H54 (cell line): Measurements from ENCODE around the gene MAP3K4.

Experiments
- DNase-seq: peaks from one replicate; pipeline ENCODE4 v3.0.0; 2011; ENCODE audit warnings: low spot score, mixed read lengths; ENCODE audit not compliant: insufficient read length
- FAIRE-seq: peaks from 3 replicates; lab custom pipeline; 2011; peaks lifted over from hg19 to GRCh38; lab: Jason Lieb, UNC
- POLR2A ChIP-seq: IDR thresholded peaks from 2 replicates; pipeline ENCODE4 v1.6.1; 2011; ENCODE audit warnings: low read depth, mild to moderate bottlenecking, low read length

The MAP3K4 gene

DNA sequence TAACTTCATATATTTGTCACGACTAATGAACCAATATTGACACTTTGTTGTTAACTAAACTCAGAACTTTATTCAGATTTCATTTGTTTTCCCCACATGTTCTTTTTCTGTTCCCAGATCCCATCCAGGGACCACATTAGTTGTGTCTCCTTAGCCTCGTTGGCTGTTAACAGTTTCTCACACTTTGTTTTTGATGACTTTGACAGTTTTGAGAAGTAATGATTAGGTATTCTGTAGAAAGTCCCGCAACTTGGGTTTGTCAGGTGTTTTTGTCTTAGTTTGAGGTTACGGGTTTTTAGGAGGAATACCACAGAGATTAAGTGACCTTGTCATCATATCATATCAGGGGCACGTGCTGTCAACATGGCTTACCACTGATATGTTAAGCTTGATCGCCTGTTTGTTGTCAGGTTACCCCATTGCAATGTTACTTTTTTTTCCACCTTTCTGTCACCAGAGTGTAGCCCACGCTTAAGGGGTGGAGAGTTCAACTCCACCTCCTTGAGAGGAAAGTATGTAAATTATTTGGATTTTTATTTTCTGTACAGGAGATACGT, 32.9 kb downstream of the MAP3K4 start:
- no peak for DNase-seq
- TF ChIP-seq POLR2A: no peak
- no peak for FAIRE-seq

DNA sequence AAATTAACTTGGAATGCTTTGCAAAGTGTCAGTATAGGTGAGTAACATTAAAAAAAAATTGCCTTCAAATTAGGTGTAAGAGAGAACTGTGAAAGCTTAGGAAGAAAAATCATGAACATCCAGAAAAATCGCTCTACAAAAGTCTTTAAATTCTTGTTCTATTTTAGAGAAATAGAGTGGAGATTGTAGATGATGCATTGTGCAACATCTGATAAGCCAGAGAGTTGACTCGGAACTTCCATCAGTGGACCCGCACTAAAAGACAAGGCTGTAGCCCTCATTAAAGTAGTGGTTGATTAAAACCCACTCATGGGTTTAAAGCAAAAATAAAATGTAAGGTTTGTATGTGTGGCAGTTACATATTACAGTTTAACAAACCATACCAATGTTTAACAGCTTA, 35.8 kb downstream of the MAP3K4 start:
- TF ChIP-seq POLR2A: no peak
- DNase-seq (no peak), FAIRE-seq (no peak)

DNA sequence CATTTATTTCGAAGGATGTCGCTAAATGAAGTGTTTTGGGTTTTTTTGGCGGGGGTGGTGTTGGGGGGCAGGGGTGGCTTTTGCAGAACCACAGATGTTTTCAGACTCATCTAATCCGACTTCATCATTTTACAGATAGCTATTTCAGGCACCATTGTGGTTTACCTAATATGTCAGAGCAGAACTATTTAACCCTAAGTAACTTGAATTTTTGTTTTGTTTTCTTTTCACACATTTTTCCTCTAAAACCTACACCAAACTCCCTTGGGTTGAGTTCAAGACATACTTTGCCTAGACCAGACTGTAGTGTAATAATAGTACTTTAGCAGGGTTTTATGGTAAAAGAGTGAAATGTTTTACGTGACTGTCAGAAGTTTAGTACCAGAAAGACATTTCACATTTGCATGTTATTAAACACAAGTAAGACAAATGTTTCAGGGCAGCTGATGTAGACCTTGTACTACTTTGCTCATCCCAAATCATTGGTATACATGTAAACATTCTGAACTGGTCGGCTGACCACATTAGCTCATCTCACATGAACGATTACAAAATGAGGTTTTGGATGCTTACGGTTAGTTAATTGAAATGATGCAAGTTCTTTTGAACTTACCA, 37.7 kb downstream of the MAP3K4 start:
- no peak for FAIRE-seq
- TF ChIP-seq POLR2A: no peak
- DNase-seq: no peak

DNA sequence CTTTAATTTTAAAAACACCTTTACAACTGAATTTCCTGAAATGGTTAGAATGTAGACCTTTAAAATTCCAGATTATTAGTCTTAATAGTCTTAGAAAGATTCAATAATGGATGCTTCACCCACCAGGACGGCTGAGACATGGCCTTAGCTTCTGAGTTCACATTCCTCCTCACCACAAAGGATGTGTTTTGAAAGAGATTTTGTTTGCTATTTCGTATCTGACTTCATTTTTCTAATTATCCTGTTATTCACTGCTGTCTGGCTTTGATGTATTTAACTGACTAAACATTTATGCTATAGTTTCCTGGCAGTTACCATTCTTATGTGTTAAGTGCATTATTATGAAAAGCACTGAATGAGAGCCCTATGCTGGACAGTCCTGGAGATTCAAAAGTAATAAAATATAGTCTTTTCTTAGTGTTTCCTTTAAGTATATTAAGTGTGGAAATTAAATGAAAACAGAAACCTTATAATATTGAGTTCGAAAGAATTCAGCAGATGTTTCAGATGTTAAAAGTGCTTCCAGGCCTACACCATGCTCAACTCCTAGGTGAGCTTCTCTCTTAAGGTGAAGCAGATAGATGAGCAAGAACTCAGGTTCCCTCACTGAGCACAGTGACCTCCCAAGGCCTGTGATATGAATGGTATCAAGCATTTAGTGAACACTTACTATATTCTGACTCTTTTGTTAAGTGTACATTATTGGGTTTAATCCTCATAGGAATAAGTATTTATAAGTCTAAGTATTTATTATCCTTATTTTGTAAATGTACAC, 40.3 kb downstream of the MAP3K4 start:
- DNase-seq (no peak), FAIRE-seq (no peak)
- TF ChIP-seq POLR2A: no peak

DNA sequence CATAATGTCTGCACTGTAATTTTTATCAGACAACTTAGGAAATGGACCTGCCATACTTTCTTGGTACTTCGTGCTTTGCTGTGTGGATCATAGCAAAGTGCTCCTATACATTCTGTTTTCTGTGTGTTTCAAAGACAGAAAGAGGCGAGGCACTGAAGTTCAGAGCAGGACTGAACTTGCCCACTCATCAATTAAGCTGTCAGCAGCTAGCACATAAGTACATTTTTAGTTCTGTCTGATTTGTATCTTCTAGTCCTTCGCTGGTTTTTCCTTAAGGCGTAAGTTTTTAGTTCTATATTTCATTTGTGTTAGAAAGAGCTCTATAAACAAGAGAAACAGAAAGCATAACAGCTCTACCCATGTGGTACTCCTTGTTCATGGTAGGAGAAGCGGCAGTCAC, 42.1 kb downstream of the MAP3K4 start:
- DNase-seq: no peak
- no peak for TF ChIP-seq POLR2A
- no peak for FAIRE-seq

DNA sequence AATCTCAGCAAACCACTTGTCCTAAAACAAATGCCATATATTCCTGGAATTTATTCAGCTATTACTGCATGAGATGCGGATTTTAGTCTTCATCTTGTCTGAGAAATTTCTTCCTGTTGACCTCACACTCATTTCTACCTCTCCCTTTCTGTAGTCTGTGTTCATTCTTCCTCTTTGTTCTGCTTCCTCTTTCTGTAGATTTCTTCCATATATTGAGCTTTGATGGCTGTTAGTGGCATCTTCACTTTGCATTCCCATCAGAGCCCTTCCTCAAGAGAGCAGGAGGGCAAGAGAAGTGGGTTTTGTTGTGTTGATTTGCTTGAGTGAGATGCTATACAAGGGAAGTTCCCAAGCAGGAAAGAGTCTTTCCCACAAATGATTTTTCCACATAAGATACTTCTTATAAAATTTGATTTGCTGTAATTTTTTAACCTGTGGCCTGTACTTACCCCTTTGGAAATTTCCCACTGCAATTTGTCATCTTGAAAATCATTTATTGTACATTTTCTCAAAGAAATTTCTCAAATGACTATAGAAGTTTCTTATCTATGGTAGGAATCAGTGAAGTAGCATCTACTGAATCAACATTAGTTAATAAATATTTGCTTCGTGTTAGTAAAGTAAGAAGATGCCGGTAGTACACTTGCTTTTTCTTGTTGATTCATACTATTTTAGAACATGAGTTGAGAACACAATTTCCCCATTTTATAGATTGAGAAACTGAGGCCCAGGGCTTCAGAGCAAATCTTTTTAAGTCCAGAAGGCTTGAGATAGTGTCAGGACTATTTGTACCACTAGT, 43.8 kb downstream of the MAP3K4 start:
- no peak for DNase-seq
- TF ChIP-seq POLR2A: no peak
- no peak for FAIRE-seq

DNA sequence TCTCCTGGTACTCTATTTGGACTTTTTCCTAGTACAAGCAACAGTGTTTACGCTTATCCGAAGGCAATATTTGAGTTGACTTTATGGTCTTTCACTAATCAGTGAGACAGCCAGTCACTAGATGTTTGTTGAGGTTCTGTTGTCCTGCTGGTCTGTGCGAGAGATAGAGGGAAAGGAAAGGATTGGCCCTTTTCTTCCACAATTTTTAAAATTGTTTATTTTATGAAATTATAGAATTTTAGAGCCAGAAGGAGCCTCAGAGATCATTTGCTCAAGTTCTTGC, 44.4 kb downstream of the MAP3K4 start:
- DNase-seq (no peak), FAIRE-seq (no peak)
- TF ChIP-seq POLR2A: no peak

DNA sequence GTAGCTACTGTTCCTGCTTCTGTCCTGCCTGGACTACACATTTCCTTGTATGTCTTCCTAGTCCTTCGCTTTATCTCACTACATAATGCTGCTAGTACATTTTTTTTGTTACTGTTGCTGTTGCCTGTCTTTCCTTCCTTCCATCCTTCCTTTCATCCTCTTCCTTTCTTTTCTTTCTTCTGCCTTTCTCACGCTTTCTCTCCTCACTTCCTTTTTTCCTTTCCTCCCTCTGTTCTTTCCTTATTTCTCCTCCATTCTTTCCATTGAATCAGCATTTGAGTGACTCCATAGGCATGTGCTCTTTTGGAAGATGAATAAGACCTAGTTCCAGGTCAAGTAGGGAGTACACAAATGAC, 46.3 kb downstream of the MAP3K4 start:
- DNase-seq: no peak
- no peak for TF ChIP-seq POLR2A
- peak; percentile 82 for FAIRE-seq

DNA sequence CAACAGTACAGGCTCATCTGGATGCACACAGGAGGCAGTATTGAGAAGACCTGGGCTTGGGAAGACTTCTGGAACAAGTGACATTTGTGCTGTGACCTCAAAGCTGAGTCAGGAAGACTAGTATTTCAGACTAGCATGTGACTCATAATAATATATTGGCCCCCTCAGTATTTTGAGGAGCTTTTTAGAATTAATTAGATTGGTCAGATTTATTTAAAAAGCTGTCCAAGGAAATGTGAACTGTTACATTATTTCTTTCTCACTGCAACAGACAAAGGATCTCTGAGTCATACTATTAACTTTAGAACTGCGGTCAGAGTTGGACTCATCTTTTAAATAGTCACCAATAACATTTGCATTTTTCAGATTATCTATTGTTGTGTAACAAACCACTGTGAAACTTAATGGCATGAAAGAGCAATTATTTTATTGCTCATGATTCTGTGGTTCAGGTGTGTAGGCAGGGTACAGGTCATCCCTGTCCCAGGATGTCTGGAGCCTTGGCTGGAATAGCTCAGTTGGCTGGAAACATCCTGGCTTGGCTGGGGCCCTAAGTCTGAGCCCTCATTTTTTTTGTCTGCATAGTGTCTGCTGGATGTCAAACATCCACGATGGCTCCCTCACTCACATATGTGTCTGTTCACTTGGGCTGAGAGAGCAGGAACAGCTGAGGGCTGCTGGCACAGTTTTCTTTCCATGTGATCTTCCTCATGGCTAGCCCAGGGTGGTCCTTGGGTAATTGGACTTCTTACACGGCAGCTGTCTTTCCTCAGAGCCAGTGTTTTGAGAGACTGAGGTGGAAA, 46.9 kb downstream of the MAP3K4 start:
- TF ChIP-seq POLR2A: no peak
- DNase-seq: peak; percentile 15
- FAIRE-seq: no peak

DNA sequence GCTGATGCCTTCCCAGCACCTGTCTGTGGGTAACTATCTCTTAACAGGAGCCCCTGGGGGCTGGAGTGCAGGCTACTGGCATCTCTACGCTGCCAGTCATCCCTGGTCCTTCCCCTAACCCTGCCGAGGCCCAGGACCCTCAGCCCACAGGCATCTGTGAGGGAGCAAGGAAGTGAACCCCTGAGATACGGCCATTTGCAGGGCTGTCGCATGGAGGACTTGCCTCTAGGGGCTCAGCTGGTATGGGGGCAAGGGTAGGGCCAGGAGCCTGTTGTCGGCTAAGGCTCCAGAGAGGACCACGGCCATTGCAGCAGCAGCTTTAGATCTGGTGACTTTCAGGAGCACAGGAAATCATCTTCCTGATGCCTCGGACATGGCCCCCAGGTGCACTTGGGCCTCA, 49.7 kb downstream of the MAP3K4 start:
- DNase-seq (no peak), FAIRE-seq (no peak)
- TF ChIP-seq POLR2A: no peak

DNA sequence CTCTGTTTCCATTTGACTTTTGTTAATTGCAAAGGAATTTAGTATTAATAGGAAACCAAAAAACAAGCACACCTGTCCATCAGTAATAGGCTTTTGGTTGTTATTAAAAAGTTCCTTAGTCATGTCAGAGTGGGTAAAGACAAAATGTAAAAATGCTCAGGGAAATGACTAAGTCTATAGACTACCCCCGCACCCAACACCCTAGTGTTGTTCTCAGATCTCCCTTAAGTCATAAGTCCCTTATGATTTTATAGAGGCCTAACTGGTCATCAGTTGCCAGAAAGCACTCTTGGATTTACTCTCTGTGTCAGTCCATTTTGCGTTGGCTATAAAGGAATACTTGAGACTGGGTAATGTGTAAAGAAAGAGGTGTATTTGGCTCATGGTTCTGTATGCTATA, 52.8 kb downstream of the MAP3K4 start:
- DNase-seq (no peak), FAIRE-seq (no peak)
- no peak for TF ChIP-seq POLR2A

DNA sequence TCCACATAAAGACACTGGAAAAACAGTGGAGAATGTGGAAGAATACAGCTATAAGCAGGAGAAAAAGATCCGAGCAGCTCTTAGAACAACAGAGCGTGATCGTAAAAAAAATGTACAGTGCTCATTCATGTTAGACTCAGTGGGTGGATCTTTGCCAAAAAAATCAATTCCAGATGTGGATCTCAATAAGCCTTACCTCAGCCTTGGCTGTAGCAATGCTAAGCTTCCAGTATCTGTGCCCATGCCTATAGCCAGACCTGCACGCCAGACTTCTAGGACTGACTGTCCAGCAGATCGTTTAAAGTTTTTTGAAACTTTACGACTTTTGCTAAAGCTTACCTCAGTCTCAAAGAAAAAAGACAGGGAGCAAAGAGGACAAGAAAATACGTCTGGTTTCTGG, 57.1 kb downstream of the MAP3K4 start:
- no peak for TF ChIP-seq POLR2A
- FAIRE-seq (no peak), DNase-seq (no peak)

DNA sequence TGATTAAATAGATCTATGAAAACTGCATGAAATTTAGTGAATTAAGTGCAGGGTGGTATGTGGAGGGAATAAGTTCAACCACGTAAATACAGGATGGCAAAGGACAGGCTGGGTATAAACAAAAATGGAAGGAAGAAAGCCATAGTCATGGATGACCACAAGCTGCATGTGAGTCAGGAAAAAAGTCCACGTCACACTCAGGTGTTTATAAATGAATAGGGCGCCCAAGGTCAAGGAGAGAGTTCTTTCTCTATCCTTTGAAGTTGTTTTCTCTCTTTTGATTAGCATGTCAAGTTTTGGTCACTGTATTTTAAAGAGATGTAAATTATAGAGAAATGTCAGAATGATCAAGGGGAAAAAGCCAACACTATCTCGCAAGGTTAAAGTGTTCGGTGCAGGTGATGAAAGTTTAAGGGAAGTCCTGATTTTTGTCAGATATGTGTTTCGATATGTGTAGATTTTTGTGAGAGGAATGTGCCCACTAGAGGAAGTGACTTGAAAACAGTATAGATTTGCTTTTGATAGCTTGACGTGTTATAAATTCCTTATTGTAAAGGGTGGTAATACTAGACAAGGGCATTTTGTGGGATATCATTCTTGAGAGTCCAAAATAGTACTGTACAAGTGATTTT, 58.7 kb downstream of the MAP3K4 start:
- DNase-seq: no peak
- no peak for FAIRE-seq
- TF ChIP-seq POLR2A: no peak
